NCI-H2227 treated with DMSO at 0.1 percent for 48 hours (cell line): Measurements from ENCODE around the gene LMX1B.

ENCODE experiments used
- DNase-seq: peaks from one replicate; lab custom pipeline; 2025; lab: John Stamatoyannopoulos, UW

The LMX1B gene

DNA sequence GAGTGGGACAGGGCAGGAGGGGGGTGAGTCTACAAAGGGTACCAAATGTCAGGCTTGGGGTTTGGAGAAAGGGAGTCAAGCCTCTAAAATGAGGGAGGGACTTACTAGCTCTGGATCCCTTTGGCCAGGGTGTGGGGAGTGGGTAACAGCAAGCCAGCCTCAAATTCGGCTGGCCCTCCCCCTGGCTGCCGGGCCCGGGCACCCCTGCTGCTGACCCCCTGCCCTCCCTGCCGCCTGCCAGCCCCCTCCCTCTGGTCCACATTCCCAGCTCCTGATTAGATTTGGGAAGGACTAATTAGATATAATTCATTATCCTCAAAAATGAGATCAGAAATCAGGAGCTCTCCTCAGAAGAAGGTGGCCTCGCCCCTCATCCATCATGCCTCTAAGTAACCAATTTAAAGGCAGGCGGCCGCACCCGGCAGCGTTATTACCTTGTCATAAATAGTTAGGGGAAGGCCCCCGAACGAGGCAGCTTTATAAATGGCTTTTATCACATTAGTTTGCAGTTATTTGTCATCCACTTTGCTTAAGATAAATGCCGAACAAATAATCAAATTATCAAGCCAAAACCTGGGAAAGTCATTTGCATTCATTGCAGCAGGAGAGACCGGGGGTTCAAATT, 44.6 kb downstream of the LMX1B start:
- DNase-seq = no peak

DNA sequence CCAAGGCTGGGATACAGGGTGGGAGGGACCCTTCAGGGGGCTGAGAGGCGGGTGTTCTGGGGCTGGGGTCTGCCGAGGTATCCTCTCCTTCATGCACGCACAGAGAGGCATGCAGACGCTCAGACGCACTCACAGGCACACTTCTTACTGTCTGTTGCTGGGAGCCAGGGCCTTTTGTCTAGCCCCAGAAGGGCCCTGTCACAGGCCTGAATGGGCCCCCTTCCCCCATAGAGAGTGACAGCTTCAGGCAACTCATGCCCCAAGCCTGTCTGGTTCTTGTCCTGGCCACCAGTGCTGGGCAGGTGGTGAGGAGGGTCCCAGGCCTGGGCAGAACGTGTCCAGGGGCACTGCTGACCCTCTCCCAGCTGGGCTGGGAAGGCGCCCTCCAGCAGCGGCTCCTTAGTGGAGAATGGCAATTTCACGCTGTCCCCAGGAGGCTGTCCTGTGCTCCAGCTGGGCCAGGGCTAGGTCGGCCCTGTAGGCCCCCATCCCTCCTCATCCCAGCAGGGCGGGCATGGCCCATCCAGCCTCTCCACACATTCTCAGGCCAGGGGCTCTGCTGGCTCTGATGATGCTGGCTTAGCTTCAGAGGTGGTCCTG, 45.3 kb downstream of the LMX1B start:
- DNase-seq = no peak

DNA sequence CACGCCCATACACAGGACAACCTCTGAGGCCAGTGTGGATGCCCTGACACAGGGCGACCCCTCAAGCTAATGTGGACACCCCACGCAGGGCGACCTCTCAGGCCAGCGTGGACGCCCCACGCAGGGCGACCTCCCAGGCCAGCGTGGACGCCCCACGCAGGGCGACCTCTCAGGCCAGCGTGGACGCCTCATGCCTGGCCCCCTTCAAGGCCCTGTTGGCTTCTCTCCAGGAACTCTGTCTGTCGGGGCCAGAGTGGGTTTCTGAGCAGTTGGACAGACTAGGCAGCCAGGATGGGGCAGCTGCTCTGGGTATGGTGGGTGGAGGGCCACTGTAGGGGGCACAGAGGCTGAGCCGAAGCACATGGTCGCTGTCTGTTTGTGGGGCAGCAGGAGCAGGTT, 47.4 kb downstream of the LMX1B start:
- no peak for DNase-seq

GRCh38 chr9:126661521-126662251, 48.0 kb downstream of the LMX1B start:
- no peak for DNase-seq

DNA sequence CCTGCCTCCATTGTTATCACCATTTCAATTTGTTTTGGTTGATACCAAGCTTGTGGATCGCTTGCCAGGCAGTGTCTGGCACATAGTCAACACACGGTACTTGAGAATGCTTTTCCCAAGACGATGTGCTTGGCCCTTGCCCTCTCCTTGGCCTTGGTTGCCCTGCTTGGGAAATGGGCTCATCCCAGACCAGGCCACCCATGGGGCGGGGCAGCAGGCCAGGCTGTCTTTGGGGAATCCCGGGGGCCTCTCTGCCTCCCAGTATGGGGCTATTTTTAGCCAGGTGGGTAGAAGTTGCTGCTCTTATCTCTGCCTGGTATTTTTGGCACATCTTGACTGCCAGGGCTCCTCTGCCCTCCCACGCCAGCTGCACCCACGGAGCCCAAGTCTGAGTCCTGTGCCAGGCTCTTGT, 49.9 kb downstream of the LMX1B start:
- DNase-seq = no peak

GRCh38 chr9:126664900-126665643, 51.3 kb downstream of the LMX1B start:
- DNase-seq = peak; percentile 22

- DNase-seq = no peak
Observed at GRCh38 chr9:126665644-126666035, 51.9 kb downstream of the LMX1B start.

DNA sequence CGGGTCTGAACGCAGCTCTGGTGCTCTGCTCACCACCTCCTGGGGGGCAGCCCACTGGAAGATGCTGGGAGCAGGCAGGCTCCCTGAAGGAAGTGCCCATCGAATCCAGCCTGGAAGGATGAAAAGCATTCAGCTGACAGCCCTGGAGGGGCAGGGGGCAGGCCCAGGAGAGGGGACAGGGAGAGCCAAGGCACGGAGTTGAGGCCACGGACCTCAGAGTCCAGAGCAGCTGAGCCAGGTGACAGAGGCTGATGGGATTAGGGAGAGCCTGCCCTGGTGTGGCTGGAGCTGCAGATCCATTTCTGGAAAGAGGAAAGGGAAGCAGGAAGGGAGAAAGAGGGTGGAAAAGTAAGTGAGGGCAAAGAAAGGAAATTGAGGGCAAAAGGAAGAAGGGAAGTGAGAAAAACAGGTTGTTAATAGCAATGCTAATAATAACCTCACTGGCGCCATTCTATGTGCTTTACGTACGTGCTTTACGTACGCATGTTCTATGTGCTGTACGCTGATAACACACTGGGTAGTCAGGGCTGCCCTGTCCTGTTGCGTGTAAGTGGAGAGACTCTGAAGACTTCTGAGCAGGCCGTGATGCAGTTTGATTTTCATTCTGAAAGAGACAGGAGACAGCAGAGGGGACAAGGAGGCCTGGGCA, 52.6 kb downstream of the LMX1B start:
- DNase-seq = no peak

DNA sequence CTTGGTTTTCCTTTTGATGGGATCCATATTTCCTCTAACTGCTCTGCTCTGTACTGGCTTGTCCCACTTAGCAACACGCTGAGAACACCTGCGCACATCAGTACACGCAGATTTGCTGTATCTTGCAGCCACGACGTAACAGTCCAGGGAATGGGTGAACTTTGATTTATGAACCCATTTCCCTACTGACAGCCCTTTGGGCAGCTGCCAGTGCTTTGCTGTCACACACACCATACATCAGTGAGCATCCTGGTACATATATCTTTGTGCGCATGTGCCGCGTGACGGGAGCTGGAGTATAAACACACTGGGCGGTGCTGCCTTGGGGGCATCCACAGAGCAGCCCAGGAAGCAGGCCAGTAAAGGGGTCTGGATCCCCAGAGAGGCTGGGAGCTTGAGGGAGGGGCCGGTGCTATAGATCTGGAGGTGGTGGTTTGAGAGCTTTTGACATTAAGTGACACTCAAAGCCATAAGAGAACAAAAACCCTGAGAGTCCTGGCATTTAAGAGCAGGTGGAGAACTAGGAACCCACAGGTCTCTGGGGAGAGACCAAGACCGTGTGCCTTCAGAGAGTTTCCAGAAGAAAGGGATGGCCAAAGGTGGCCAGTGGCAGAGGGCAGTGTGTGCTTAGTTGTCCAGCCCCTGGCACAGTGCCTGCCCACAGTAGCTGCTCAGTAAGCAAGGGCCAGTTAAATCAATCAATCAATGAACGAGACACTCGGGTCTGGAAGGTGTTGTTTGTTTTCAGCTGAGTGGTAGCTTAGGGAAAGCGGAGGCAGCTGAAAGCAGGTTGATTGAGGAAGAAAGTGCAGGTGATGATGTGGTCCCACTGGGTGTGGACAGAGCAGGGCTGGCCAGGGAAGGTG, 53.7 kb downstream of the LMX1B start:
- DNase-seq = no peak

DNA sequence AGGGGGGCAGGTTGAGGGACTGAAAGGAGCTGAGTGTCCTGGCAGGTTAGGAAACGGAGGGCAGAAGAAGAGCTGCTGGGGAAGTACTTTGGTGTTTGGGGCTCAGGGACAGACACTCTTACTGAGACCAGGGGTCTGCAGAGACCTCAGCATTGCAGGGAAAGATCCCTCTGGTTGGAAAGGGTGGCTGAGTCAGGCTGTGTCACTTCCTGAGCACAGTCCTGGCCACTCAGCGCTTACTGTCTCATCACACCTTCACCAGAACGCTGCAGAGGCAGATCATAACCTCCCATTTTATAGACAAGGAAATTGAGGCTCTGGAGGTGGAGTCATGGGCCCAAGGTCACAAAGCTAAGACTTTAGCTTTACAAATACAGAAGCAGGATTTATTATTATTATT, 54.3 kb downstream of the LMX1B start:
- DNase-seq = no peak

GRCh38 chr9:126669108-126669507, 55.4 kb downstream of the LMX1B start:
- no peak for DNase-seq

- no peak for DNase-seq
Observed at GRCh38 chr9:126670270-126670669, 56.5 kb downstream of the LMX1B start.

GRCh38 chr9:126671381-126671831, 57.7 kb downstream of the LMX1B start:
- DNase-seq = no peak

GRCh38 chr9:126671983-126672382, 58.3 kb downstream of the LMX1B start:
- no peak for DNase-seq

- no peak for DNase-seq
Observed at GRCh38 chr9:126672634-126673284, 59.0 kb downstream of the LMX1B start.

- peak; percentile 22 for DNase-seq
Observed at GRCh38 chr9:126673689-126674364, 60.1 kb downstream of the LMX1B start.

- no peak for DNase-seq
Observed at GRCh38 chr9:126674365-126675146, 60.8 kb downstream of the LMX1B start.

- no peak for DNase-seq
Observed at GRCh38 chr9:126675147-126675467, 61.4 kb downstream of the LMX1B start.

DNA sequence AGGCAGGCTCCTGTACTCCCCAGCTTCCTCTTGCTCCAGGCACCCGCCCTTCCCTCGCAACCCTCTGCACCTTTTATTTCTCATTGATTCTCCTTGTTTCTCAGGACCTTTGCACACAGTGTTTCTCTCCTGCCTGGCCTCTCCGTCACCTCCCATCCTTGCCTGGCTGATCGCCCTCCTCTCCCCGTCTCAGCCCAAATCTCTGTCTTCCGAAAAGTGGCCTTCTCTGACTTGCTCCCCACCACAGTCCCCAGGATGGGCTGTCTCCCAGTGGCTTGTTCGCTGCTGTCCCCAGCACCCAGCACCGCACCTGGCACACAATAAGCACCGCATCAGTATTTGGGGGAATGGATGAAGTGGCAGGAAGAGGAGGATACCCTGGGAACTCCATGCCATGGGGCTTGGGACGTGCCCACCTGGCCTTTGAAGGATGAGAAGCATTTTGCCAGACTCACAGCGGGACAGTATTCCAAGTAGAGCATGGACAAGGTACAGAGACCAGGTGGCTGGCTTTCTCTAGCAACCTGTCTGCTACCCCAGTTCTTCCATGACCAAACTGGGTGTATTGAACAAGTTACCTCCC, 62.5 kb downstream of the LMX1B start:
- DNase-seq = no peak
